NCI-H187 treated with DMSO at 0.1 percent for 48 hours (cell line): ENCODE data around the gene ILDR1.
"Not testable (repeated sequence)": the region's sequence is repeated elsewhere in the genome, so short reads cannot be mapped to it uniquely, and the experiment has no call there.

Source experiments
- DNase-seq: peaks from one replicate; lab custom pipeline; 2025; lab: John Stamatoyannopoulos, UW

Gene ILDR1

DNA sequence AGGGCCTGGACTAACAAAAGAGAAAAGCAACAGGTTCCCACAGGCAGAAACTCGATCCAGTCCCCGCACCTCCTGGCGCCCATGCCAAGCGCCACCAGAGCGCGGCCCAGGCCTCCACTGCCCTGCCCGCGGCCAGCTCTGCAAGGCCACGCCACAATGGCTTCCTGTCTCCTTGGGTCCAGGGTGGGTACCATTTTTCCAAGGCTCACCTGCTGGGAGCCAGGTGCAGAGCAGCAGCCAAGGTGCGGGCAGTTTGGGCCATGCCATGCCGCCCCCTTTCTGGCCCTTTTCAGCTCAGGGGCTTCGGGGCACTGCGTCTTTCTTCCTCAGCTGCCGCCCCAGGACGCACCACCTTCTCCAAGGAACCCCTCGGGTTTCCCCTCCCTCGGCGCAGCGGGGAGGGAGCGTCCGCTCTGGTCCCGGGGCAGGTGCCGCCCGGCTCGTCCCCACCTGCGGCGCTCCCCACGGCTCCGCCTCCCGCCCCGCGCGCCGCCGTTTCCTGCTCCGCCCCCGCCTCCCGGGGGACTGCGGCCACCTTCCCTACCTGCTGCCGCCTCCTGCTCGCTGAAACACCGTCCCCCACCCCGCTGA is at the start of gene ILDR1:
ILDR1 (minus strand) TSS at position 437 of the 591 bp plus-strand sequence; CDS start at position 267, 170 bp downstream.
- DNase-seq = no peak

DNA sequence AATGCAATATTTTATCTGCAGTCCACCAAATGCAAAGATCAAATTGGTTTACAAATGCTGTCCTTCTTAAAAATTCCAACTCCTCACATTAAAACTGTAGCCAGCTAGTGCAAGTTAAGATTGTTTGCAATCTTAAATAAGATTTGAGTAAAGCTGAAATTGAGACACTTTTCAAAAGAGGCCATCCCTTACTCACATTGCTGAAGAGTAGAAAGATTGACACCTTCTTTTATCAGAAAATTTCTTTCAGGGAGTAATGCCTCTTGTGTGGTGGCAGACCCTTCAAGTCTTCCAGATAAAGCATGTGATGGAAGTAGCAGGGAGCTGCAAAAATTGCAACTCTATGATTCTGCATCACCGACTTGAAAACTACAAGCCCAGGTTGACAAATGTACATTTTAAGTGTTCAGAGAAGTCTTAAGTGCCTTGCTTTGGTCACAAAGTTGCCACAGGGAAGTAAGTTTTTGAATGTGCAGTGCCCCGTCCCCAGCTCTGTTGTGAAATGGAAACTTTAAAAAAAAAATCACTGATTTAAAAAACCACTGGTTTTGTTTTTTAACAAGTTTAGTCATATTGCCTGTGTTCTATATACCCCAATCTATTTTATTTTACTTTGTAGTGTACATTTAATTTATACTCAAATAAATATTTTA is 45.7 kb upstream of the ILDR1 start:
- no peak for DNase-seq

DNA sequence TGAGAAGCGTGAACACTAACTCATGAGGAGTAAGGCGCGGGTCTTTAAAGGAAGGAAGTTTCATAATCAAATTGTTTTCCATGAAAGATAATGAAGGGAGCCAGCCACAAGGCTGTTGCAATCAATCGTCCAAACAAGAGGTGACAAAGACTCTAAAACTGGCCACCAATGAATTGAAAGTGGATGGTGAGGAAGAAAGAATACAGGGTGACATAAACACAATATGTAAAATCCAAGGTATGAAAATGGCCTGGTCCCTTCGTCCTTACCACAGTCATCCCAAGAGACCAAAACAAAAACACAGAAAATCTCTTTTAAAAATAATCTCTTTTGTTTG is 45.1 kb upstream of the ILDR1 start:
- DNase-seq = no peak

DNA sequence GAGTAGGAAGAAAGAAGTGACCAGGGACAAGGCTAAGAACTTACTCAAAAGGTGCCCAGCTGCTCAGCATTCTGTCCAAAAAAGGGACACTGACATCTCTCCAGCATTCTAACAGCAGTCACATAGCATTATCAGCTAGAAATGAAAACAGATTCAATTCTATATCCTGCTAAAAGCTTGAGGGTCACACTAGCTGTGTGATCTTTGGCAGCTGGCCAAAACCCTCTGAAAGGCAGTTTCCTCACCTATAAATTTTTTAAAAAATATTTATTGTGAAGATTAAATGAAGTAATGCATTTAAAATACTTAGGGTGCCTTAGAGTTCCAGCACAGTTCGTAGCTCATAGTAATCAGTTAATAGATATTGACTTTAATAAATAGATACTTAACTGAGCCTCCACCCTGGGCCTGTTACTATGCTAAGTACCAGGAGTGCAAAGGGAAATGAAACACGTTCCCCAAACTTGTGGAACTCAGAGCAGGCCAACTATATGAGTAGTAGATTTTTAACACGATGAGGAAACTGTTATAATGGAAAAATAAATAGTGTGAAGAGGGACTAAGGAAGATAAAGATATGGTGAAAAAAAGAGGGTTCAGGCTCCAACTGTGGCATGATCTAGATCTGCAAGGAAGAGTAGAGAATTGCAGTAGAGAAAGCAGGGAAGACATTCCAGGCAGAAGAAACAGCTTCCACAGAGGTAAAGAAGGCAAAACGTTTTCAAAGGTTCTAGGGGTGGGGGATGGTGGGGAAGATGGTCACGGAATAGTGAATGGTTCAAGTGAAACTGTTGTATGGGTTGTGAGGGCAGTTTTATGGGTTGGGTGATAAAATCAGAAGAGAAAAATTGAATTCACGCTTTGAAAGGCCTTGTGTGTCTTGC is 44.5 kb upstream of the ILDR1 start:
- DNase-seq = no peak

DNA sequence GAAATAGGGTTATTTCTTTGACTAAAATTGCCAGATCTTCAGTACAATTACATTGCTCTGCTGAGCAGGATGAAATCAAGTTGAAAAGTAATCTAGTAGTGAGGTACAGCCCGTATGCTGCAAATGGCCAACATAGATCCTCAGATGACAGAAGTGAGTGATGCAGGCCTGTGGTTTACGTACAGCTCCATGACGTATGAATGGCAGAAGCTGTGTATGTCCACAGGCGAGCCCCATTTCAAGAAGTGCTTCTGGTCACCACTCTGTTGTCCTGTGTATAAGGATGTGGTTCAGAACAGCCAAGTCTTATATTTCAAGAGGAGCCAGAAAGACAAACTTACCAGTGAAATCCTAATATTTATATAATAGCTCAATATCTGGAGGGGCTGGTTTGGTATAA is 42.3 kb upstream of the ILDR1 start:
- DNase-seq = no peak

DNA sequence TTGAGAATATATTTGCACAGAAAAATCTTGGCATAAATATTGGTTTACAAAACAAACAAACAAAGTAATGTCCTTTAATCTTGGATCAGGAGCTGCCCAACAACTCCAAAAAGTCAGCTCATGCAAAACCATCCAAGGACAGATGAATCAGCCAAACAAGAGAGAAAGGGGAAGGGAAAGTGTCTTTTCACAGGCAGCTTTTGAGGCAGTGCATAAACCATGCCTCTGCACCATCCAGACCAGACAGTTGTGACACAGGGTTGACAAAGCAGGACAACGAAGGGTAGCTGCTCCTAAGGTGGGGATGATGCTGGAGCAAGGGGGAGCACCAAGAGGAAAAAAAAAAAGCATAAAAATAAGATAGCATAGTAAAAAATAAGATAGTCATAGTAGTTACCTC is 41.9 kb upstream of the ILDR1 start:
- no peak for DNase-seq

DNA sequence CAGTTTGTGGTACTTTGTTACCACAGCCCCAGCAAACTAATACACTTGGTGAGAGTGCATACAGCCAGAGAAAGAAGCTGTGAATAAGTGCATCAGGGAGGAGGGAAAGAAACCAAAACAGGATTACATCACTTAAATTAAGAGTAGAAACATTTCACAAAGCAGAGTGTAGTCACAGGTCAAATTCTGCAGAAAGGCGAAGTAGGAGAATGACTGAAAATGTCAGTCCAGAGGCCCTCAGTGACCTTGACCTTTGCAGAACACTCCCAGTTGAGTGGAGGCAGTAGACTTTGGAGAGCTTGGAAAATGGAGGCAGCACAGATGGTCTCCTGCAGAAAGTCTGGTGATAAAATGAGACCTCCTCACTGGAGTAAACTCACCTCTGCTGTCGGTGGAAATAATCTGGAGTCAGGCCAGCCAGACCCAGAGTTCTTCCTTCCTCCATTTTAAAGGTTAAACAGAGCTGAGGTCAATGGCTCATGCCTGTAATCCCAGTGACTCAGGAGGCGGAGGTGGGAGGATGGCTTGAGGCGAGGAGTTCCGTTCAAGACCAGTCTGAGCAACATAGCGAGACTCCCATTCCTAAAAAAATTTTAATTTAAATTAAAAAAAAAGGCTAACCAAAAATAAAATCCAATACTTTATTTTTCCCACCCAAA is 38.1 kb upstream of the ILDR1 start:
- DNase-seq = no peak

DNA sequence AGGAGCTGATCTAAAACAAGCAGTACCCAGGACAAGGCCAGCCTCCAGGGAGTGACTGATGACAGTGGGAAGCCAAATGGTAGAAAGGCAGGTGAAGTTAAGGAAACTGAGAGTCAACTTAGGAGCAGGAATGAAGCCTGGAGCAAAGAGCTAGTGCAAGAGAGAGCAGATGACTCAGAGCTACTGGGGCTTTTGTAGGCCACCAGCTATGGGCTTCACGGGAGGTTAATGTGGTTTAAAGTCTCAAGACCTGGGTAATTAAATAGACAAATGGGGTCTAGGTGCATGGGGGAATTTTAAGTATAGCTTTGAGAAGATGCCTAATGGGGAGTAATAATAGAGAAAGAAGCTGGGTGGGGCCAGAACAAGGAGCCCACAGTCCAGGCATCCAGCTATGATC is 36.2 kb upstream of the ILDR1 start:
- no peak for DNase-seq

DNA sequence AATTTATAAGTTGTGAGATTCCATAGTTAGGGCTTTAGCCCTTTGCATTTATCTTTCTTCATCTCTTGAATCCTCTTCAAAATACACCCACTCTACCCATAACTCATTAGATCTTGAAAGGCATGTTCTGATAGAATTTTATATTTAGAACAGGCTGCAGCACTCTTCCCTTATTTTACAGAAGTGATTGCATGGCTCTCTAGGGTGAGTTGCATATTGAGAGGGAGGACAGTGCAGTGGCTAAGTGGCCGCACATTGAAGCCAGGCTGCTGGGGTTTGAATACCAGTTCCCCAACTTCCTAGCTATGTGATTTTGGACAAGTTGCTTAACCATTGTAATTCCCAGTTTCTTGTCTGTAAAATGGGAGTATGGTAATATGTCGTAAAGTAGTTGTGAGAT is 35.6 kb upstream of the ILDR1 start:
- DNase-seq = no peak

DNA sequence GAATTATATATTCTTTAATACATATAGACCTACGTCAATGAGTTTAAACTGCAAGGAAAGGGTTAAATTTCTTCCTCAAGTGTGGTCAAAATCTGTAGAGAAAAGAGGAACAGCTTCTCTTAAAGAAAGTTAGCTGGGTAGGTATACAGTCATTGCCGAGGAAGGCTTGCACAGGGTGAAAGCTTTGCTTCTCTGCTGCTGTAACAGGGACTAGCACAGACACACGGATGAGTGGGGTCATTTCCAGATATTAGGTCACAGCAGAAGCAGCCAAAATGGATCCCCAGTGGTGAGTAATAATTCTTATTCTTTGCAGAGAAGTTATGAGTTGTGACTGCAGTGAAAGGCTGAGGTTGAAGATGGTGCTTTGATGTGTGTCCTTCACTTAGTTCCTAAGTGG is 33.2 kb upstream of the ILDR1 start, which contains the start of gene CD86:
CD86 (plus strand) TSS at position 148 of the 400 bp plus-strand sequence; CDS start at position 276, 128 bp downstream.
- no peak for DNase-seq

DNA sequence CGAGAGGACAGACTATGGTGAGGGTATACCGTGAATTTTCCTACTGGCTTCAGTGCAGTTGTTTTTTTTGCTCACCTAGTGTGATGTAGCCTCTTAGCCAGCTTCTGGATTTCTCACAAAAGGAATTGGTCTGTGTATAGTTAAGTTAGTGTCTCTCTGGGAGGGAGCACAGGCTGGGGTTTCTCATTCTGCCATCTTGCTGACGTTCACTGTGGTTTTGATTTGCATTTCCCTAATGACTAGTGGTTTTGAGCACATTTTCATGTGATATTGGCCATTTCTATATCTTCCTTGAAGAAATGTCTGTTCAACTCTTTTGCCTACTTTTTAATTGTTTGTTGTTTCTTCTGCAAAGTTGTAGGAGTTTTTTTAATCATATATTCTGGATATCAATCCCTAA is 30.9 kb upstream of the ILDR1 start:
- DNase-seq = no peak

DNA sequence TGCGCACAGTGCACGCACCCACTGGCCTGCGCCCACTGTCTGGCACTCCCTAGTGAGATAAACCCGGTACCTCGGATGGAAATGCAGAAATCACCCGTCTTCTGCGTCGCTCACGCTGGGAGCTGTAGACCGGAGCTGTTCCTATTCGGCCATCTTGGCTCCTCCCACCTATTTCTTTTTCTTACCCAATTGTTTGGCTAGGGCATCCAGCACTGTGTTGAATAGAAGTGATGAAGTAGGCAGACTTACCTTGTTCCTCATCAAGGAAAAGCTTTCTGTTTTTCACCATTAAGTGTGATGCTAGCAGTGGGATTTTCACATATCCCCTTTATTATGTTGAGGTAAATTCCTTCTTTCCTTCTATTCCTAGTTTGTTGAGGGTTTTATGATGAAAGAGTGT is 25.7 kb upstream of the ILDR1 start:
- DNase-seq = not testable (repeated sequence)

DNA sequence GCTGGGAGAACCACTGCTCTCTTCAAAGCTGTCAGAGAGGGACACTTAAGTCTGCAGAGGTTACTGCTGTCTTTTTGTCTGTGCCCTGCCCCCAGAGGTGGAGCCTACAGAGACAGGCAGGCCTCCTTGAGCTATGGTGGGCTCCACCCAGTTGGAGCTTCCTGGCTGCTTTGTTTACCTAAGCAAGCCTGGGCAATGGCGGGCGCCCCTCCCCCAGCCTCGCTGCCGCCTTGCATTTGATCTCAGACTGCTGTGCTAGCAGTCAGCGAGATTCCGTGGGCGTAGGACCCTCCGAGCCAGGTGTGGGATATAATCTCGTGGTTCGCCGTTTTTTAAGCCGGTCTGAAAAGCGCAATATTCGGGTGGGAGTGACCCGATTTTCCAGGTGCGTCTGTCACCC is 25.2 kb upstream of the ILDR1 start:
- not testable (repeated sequence) for DNase-seq

DNA sequence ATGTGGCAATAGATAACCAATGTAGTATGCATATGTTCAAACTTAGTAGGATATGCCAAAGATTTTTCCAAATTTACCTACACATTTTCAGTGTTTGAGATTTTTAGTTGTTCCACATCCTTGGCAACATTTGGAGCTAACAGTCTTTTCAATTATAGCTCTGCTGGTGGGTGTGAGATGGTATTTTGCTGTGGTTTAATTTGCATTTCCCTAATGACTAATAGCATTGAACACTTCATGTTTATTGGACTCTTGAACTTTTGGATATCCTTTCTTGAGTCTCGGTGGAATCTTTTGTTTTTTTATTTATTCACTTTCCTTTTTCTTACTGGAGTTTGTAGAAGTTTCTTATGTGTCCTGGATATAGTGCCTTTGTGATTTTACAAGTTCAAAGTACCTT is 11.0 kb upstream of the ILDR1 start:
- no peak for DNase-seq

DNA sequence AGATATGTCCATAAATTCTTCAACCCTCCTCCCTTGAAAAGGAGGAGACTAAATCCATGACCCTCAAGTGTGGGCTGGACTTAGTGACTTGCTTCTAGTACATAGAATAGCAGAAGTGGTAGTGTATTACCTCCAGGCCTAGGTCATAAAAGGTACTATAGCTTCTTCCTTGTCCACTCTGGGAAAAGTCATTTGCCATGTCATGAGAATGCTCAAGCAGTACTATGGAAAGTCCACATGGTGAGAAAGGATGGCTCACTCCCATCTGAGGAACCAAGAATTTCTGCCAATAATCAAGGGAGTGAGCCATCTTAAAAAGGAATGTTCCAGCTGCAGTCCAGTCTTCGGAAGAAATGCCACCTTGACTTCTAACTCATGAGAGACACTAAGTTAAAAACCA is 10.5 kb upstream of the ILDR1 start:
- DNase-seq = no peak

DNA sequence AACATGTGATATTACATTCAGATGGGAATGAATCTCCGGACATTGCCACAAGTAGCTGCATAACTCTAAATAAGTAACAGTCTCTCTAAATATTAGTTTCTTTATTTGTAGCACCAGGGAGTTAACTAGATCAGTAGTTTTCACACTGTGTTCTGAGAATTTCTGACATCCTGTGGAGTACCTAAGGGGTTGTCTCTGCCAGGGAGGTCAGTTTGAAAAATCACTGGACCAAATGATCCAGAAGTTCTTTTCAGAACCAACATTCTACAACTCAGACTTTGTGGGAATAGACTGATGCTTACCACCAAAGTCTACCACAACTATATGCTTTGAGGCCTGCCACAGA is 9.0 kb upstream of the ILDR1 start:
- DNase-seq = no peak

DNA sequence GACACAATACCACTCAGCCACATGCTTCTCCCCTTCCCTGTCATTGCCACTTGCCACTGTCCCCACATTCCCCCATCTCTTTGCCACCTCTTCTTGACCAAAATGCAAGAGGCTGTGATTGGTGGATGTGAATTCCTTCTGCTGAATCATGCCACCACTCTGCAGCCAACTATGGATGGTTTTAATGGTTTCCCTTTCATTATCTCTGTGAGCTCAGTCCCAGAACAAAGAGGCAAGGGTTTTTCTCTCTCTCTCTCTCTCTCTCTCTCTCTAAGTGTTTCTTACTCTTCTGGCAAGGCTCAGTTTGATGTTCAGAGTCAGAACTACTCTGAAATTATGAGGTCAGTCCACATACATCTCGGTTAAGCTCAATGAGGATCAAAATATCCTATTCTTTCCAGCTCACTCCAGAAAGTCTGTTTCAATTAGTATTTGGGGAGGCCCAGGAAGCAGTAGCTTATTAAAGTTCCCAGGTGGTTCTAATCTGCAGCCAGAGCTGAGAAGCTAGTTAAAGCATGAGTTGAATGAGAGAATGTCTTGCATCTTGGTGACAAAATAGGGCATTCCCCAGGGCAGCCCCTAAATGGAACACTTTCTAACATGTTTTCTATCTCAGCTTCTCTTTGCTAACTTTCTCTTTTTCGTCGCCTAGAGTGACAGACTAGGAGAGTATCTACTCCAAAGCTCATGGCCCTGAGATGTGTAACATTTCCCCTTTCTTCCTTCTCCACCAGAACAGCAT is 8.5 kb upstream of the ILDR1 start:
- DNase-seq = no peak

DNA sequence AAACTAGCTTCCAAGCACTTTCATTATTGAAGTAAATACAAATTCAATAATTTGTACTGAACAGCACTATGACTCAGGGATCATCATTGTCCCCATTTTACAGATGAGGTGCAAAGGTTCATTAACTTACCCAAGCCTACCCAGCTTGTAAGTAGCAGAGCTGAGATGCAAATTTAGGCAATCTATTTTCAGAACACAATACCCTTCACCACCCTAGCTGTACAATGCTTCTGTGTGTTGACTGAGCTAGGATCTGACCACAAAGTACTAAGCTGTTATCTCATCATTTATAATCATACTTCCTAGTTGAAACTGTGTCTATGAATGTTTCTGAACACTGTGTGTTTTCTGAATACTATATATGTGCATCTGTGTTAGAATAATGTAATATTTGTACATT is 3.2 kb upstream of the ILDR1 start:
- DNase-seq = no peak

DNA sequence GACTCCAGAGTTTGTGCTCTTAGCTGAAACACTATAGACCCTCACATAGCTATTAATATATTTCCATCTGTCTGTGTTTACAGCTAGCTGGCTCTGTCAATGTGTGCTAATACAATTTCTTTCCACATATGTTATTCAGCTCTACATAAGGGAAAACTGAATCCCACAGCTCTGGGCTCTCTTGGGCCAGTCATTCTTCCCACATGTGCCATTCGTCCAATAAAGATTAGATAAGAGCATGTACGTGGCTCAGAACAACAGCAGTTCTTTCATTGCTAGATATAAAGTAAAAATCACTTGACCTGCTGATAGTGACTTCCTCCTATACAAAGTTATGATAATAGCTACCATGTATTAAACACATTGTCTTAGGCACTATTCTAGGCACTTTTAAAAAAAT is 2.8 kb upstream of the ILDR1 start:
- no peak for DNase-seq

DNA sequence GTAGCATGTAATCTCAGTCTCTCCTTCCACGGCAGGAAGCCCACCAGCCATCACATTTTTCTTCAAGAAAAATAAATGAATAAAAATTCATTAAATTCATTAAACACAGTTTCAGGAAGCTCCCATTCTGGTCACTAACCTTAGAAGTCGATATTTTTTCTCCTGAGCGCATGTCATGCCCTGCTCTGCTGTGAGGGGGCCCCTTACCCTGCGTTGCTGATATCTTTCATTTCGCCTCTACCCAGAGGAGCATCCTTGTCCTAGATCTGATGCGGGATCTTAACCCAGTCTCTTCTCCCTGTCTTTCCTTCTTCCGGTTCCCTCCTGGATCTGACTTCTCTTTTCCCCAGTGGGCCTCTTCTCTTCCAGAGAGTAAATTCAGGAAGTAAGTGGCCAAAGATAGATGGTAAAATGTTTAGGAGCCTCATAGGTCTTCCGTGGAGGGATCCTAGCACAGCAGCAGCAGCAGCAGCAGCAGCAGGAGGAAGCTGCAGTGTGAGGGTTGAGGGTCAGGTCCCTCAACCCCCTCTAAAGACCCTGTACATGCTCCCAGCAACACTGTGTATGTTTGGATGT is 1.4 kb upstream of the ILDR1 start:
- DNase-seq = no peak

DNA sequence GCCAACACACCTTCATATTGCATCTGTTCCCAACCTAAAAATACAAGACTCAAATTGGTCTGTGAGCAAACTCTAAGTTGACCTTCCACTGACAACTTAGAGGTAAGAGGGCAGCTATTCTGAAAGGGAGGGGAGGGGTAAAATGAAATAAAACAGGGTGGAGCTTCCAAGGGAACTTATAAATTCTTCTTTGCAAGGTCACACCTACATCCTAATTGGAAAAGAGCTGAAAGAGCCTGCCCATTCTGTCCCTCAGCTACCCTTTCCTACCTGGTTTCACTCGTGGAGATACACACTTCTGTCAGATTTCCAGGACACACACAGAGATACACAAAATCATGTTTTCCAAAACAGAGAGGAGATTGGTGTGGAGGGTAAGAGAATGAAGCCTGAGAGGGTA is 1.0 kb downstream of the ILDR1 start:
- no peak for DNase-seq

DNA sequence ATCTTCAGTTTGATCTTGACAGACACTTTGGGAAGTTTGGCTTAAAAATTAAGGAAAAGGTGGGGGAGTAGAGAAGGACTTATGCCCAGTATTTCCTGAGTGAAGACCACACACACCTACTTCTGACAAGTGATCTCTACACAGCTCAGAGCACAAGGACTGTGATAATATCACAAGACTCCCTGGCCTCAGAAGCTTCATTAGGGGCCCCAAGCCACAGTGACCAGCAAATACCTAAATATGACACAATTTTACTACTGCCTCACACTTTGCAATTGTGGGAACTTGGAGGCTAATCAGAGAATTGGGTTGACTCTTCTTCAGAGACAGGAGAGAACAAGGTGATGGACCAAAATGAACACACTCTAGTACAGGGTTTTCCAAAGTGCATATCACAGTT is 2.6 kb downstream of the ILDR1 start:
- no peak for DNase-seq
